Inflammatory macrophage (primary cell): ENCODE data around the gene ATP6V0E2.

Source experiments
- DNase-seq, 2 donors: peaks; one replicate each; pipeline ENCODE4 v3.0.0-alpha.2; 2020 to 2022

The ATP6V0E2 gene

DNA sequence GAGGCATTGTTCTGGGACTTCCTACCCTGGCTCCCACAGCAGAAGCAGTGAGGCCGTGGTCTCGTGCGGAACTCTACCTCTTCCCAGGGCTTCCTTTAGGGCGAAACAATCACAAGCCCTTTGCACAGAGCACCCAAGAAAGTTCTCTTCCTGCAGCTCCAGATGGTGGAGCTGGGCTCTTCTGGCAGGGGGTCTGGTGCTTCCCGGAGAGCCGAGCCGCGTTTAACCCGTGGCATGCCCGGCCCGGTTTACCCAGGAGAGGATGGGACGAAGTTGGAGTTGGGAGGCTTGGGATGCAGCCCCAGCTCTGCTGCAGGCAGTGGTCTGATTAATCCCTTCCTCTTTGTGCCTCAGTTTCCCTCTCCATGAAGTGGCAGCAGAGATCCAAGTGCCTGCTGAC lies 9.0 kb upstream of the ATP6V0E2 start:
- no peak for DNase-seq

DNA sequence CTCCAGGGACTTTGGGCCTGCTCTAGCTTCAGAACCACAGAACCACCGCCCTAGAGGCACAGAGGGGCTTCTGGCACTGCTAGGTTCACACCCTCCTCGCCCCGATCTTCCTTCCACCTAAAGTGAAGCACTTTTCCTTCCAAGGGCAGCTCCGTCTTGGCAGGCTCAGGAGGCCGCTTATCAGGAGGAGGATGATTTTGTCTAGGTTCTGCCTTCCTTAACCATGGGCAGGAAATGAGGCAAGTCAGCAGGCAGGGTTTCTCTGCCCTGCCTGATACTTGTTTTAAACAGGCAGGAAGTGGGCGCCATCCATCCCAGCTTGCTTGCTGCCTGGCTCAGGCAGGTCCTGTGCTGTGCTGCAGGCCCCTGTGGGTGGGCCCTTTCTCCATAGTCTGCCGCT lies 8.3 kb upstream of the ATP6V0E2 start:
- DNase-seq, result no peak

DNA sequence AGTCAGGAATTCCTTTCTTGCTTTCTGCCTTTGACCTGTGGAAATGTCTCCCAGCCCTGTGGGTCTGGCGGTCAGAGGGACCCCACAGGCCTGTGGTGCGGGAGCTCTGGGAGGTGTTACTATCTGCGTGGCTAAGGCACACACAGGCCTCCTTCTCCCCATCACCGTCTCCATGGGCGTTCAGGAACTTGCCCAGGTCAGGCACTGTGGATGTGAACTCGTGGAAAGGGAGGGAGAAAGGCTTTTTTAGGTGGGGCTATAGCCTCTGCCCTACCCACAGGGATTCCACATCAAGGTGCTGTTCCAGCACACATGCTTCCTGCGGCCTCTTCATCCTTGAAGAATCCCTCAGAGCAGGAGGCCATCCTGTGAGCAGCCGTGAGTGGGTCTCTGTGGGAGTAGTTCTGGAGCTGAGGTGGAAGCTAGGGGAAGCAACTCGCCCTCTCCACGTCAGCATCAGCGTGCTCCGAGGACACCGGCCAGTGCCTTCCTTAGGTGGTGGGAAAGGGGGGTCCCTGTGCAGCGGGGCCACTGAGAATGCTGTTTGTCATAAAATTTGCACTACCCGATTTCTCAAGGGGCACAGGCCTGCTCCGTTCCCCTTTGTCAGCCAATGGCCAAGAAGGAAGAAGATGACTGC lies 7.5 kb upstream of the ATP6V0E2 start:
- peak in 1 of 2 donors; percentile 13 for DNase-seq

DNA sequence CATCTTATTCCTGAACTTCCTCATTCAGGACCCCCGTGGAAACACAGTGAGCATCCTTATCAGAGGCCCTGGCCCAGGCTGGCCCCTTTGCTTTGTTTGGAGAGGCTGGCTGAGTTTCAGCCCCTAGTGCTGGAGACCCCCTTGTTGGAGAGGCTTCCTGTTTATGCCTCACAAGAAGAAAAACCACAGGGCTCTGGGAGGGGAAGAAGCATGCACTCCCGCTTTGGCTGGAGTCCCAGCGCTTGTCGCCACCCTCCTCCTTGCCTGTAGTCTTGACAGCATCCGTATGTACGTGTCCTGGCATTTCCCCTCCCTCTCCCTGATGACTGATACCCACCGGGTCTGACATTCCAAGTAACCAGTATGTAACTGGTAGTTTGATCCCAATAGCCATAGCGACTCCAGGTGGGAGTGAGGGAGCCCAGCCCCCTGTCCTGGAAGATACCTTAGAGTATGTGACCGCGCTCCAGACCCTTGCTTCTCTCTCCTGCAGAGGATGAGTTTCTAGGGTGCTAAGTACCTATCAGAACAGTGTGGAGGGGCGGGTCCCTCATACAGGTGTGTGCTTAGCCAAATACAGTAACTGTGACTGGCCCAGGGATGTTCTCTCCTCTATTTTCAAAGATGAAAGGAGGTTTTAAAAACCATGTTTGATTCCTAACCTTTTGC lies 6.9 kb upstream of the ATP6V0E2 start:
- DNase-seq, result no peak

DNA sequence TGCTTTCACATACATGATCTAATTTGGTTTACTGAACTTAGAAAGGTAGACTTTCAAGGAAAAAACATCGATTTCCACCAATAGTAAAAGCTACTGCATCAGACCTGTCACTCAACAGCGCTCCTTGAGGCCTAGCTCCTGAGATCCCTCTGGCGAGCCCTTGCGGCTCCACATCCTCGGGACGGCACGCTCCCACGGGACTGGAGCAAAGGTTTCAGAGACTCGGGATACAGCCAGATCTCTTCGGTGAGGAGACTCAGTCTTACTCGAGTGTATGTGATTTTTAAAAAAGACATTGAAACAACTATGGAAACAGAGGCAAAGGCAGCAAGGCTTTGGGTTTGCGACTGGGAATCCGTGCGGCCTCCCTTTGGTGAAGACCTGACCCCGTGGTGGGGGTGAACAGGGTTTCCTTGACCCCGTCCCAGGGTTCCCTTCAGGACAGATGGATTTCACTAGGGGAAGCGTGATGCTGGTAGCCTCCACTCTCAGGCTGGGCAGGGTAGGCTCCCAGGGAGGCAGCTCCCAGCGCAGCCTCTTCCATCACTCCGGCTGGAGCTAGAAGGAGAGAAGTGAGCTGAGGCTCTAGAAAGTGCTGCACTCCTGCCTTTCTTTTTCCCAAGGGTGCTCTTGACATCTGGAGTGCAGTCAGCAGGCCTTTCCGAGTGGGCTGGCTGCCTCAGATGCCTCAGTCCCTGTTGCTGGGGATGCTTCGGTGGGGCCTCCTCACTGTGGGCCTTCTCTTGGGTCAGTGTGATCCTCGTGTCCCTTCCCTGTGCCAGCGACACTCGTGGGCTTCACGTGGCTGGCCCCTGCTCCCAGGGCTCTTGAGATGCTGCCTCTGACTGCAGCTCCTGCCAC lies 5.8 kb upstream of the ATP6V0E2 start:
- DNase-seq, result no peak

DNA sequence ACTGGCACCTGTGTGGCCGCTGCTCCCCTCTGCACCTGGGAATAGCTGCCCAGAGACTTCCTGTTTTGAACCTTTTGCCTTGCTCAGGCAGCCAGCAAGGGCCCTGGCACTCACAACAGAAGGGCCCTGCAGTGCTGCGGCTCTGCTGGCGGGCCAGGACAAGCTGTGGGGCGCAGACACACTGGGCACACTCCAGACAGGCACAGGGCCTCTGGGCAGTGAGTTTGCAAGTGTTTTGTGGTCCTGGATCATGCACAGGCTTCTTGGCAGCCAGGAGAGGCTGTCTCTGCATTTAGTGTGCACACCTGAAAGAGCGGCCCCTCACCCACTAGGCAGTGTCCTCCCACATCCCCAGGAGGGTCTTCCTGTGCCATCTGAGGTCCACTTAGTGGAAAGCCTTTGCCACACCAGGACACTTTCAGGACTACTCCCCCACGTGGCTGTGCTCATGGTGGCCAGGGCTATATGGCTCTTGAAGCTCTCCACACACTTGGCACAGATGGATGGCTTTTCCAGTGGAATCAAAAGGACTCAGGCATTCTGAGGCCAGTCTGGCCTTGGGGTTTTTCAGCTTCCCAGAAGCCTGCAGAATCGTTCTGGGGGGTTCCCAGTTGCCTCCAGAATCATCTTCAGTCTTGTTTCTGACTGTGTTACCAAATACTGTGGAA lies 5.0 kb upstream of the ATP6V0E2 start:
- no peak for DNase-seq

DNA sequence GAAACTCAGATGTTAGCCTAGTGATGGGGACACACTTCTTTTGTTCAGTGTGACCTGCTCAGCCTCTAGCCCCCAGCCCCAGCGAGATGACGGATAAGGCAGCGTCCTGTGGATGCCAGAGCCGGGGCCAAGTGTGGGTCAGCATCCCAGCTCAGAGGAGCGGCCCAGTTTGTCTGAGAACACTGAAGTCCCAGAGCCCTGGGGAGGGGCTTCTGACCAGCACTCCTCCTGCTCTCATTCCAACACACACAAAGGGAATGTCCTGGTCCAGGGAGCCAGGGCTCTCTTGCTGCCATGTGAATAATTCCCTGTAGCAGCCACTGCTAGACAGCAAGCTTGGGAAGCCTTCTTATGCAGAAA lies 4.5 kb upstream of the ATP6V0E2 start:
- DNase-seq, result no peak

DNA sequence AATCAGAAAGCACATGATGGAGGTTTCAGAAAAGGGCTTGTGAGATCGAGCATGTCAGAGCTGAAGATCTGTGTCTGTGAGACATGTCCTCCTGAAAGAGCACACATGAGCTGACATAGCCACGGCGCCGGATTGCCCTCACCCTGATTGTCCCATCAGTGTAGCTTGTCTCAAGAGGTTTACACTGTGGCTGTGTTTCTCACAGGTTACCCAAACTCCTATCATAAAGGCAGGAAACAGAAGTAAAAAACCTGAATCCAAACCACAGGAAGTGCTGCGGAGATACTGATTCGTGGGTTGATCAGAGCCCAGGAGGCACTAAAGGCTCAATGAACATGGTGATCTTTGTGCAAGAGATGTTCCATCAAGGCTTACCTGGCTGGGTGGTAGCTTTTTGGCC lies 3.9 kb upstream of the ATP6V0E2 start:
- no peak for DNase-seq

DNA sequence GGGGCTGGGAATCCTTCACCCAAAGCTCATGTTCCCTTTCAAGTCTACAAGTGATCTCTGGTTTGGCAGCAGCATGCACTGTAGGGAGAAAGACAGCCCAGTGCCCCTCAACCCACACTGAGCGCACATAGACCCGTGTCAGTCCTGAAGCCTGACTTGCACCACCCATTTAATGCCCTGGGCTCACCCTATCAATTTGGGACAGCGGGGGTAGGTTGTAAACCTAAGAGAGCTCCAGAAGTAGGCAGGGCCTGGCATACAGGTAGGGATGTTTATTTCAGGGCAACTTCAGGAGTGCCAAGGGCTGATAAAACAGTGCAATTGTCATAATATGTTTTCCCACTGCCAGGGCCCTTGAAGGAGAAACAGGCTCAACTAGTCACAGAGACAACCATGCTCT lies 3.5 kb upstream of the ATP6V0E2 start:
- no peak for DNase-seq

DNA sequence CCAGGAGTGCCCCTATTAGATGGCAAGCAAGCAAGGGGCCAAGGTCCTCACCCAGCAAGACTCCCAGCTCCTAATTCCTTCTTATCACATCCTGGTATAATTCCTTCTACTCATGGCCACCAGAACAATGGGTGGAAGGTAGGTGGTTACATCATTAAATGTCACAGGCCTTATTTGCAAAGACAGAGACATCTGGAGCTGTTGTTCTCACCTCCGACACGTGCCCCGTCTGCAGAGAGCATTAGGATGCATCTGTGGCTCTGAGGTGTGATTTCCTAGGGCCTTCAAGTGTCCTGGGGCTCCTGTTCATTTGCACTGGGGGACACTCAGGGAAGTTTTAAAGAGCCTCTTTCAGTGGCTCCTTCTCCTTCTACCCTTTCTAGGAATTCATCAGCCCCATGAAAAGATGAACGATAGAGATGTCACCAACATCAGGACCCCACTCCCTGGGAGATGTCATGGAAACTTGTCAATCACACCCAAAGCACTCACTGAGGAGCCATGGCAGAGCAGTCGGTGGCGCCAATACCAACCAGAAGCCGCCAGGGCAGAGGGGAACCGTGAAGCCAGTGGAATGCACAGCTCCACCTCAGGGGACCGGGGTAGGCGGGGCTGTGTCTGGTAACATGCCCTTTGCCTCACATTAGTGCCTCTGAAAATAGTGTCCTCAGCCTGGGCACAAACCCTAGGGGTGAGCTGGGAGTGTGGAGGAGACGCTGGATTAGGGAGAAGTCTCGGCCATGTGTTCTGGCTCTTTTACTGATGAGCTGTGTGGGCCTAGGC lies 2.9 kb upstream of the ATP6V0E2 start:
- no peak for DNase-seq

DNA sequence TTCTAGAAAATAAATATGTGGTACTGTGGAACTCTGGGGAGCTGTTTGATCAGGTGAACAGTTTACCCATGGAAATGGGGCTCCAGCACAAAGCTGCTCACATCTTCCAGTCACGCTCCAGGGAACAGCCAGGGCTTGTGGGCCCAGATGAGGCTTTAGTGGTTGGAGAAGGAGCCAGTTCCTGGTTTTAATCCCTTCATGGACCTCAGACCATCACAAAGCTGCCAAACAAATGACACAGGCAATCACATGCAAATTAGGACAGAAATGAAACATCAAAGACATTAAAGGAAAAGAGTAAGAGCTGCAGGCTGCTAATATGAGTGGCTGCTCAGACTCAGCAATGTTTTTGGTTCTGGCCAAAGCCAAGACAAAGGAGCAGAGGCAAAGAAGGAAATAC lies 2.2 kb upstream of the ATP6V0E2 start:
- no peak for DNase-seq

DNA sequence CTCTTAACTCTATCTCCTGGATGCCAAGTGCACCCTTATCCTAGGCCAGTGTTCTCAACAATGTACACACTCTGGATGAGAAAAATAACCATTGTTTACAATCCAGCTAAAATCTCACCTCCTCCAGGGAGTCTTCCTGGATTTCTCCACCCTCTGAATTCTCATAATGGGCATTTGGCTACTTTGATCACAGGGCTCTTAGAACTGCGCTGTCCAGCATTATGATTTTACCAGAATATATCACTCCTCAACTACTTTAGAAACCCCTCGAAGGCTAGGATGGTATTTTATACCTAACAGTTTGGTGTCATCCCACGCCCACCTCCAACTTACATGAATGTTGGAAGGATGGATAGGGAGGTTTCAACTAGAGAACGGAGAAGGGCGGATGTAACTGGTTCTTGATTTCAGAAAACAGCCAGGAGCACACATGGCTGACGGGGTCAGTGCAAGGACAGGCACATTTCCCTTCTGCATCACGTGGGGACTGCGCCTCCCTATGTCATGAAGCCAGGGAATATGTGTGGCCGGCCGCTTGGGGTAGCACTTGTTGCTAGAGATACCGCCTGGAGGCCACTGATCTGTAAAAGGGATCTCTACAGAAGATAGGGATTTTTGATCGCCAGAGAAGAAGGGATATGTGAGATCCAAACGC lies 1.2 kb upstream of the ATP6V0E2 start:
- DNase-seq, result peak; percentile 82 to 87

DNA sequence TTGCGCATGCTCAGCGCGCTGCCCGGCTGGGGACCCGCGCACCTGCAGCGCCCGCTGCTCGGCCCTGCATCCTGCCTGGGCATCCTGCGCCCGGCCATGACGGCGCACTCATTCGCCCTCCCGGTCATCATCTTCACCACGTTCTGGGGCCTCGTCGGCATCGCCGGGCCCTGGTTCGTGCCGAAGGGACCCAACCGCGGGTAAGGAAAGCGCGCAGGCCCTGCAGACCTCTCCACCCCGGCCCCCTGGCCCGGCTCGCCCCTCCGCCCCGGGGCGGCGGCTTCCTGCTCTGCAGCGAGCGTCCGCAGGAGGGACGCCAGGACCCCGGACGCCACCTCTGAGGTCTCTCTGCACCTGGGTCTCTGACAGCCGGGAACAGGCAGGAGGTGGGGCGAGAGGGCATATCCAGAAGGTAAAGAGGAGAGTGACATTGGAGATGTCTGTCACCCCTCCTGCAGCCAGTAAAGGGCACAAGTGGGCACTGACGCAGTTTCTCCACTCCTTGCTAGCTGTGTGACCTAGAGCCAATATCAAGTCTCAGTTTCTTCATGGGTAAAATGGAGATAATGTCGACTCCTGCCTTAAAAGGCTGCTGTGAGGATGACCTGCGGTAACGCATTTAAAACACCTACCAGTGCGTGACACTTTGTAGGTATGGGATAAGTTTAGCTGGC lies 338 bp downstream of the ATP6V0E2 start:
- DNase-seq, result no peak

DNA sequence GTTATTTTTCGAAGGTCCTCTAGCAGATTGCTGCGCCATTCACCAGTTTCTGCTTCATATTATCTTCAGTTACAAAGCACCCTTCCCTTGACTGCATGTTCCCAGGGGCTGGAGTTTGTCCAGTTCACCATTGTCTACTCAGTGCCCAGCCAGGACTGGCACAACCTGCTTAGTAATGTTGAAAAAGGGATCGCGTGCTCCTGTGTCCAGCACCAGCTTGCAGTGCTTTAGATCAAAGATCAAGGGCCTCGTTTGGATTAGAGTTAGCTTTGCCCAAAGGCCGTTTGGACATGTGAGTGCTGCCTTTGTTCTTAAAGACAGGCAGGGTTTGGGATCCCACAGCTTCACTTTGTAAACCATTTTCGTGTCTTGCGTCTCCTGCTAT lies 867 bp downstream of the ATP6V0E2 start:
- DNase-seq, result no peak

DNA sequence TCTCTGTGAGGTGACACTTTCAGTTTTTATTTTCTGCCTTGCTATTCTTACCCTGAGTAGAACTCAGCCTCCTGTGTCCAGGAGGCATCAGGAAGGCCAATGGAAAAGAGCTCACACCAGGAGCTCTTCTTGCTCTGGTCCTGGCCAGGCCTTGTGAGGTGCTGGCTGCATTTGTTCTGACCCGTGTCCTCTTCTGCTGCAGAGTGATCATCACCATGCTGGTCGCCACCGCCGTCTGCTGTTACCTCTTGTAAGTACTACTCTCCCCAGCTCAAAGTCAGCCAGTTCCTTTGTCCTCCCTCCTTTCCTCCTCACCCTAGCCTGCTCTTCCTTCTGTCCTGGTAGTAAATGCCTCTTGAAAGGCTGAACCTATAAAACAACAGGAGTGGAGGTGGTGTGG lies 1.6 kb downstream of the ATP6V0E2 start:
- no peak for DNase-seq

DNA sequence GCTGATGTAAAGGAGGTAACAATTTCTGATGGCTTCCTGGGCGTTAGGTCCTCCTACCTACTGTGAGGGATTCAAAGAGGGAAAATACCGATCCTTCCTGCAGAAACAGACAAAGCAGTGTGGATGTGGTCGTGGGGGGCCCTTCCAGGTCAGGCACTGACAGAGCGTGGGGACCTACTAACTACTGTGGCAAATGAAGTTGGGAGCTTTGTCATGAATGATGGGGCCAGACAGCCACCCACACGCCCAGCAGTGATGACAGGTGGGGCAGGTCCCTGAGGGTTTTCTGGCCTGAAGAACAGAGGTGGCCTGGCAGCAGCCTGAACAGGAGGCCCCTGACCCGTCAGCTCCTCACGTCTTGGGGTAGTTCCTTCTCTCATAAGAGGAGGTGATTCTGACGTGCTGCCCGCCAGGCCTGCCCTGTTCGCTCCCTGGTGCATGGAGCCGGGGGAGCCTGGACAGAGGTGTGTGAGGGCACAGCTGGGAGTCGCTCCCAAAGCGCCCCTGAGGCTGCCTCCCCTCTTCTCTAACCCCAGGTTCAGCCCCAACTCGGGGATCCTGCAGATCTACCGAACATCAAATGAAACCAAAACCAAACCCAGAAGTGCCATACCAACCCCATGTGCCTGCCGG lies 4.2 kb downstream of the ATP6V0E2 start:
- DNase-seq, result no peak

DNA sequence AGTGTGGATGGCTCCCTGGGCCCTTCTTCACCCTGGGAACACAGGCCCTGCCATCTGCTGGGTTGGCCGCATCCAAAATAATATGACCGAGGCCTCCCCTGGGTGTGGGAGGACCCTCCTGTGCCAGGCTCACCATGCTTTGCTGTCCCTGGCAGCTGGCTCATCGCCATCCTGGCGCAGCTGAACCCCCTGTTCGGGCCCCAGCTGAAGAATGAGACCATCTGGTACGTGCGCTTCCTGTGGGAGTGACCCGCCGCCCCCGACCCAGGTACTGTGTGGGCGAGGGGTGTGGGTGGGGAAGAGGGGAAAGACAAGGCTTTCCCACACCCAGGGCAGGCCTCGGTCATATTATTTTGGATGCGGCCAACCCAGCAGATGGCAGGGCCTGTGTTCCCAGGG lies 4.8 kb downstream of the ATP6V0E2 start:
- DNase-seq, result no peak

DNA sequence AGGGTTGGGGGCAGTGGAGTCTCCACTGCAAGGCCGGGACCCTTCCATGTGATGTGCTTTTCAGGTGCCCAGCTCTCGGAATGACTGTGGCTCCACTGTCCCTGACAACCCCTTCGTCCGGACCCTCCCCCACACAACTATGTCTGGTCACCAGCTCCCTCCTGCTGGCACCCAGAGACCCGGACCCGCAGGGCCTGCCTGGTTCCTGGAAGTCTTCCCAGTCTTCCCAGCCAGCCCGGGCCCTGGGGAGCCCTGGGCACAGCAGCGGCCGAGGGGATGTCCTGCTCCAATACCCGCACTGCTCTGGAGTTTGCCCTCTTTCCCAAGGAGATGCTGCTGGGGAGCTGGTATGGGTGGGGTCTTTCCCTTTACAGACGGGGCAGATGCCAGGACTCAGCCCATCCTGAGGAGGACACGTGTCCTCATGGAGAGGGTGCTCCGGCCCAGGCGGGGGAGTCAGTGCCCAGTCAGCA lies 5.5 kb downstream of the ATP6V0E2 start:
- no peak for DNase-seq

DNA sequence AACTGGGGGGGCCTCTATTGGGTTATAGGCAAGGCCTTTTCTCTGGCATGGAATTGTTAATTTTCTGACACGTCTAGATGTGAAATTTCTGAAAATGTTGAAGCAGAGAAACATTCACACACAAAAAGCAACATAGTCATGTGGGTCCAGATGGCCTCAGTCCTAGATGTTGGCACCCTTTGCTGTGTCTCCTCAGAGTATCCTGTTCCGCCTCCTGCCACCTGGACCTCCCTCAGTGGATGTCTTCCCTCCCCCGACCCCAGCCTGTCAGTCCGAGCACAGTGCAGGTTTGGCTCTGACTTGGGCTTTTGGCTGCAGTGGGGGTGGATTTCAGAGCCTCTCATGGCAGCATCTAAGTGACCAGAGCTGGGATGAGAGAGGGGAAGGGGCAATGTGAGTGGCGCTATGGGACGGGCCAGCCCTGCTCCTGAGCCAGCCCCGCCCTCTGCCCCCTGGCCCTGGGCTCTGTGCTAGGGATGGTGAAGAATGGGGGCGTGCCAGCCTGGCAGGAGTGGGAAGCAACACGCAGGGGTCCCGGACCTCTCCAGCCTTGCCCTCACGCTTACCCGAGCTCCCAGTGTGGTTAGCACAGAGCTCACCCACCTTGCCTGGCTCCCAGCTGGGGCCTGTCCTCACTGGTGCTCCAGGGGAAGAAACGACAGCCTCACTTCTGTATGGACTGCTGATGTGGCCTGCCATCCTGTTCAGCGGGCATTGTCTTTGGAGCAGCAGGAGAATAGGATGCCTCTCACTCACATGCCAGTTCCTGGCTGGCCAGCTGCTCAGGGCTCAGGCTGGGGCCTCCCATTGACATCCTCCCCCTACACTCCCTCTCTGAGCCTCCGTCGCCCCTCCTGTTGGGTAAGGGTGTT lies 6.2 kb downstream of the ATP6V0E2 start:
- DNase-seq, result no peak
